CD14-positive monocyte (primary cell): ENCODE measurements around the gene ADCY7. TPM values are rescaled to one million over a fixed set of nuclear protein-coding genes. Genes with fewer than 3 reads are reported as not detected.

ENCODE experiments used
- DNase-seq, 3 donors: peaks; one replicate each; pipeline ENCODE4 v3.0.0-alpha.2; 2011 to 2022
- H2AFZ ChIP-seq: 2 replicates; pipeline ENCODE4 v1.6.0; 2012; ENCODE audit warnings: mild to moderate bottlenecking, low read depth, low read length, inconsistent platforms; ENCODE audit not compliant: insufficient read depth, poor library complexity, severe bottlenecking
- H3K27ac ChIP-seq, 2 donors: 1 replicate in 1 of 2; 2 replicates in 1 of 2; pipeline ENCODE4 v1.5.1; 2012 to 2013; ENCODE audit warnings: low read length in 2 of 2, control low read depth in 1 of 2, inconsistent platforms in 1 of 2, low read depth in 1 of 2, mild to moderate bottlenecking in 1 of 2
- H3K27me3 ChIP-seq, 2 donors: one replicate each; pipeline versions ENCODE4 v1.6.0 to v1.6.1; 2011 to 2013; ENCODE audit warnings: low read length in 2 of 2; ENCODE audit not compliant: control insufficient read depth in 2 of 2, insufficient read depth in 2 of 2
- H3K36me3 ChIP-seq, 2 donors: replicated peaks in 1 of 2; 1 replicate in 1 of 2; 2 replicates in 1 of 2; pipeline versions ENCODE4 v1.5.1 to v1.6.1; 2012 to 2013; ENCODE audit warnings: low read length in 2 of 2, control low read depth in 1 of 2, inconsistent platforms in 1 of 2, mild to moderate bottlenecking in 1 of 2; ENCODE audit not compliant: insufficient read depth in 2 of 2, control insufficient read depth in 1 of 2
- H3K4me1 ChIP-seq, 2 donors: 1 replicate in 1 of 2; 2 replicates in 1 of 2; pipeline versions ENCODE4 v1.5.1 to v1.6.1; 2012 to 2013; ENCODE audit warnings: low read length in 2 of 2, control low read depth in 1 of 2, inconsistent platforms in 1 of 2, mild to moderate bottlenecking in 1 of 2, moderate library complexity in 1 of 2; ENCODE audit not compliant: insufficient read depth in 2 of 2, control insufficient read depth in 1 of 2
- H3K4me2 ChIP-seq: replicated peaks from 2 replicates; pipeline ENCODE3; 2012; ENCODE audit warnings: low read length, moderate library complexity, mild to moderate bottlenecking; ENCODE audit not compliant: poor library complexity, severe bottlenecking; ENCODE audit errors: extremely low read depth
- H3K4me3 ChIP-seq, 3 experiments: fragments of 200-600 bp in 1 of 3; sonication (generic) in 1 of 3; replicated peaks in 1 of 3; 1 replicate in 2 of 3; 2 replicates in 1 of 3; pipeline ENCODE4 v1.5.1; 2011 to 2013; ENCODE audit warnings: low read length in 3 of 3, mild to moderate bottlenecking in 3 of 3, control low read depth in 2 of 3, low read depth in 2 of 3, inconsistent platforms in 1 of 3, moderate library complexity in 1 of 3
- H3K79me2 ChIP-seq: 2 replicates; pipeline ENCODE4 v1.6.0; 2012; ENCODE audit warnings: mild to moderate bottlenecking, control low read depth, inconsistent platforms, low read length, moderate library complexity; ENCODE audit not compliant: insufficient read depth
- H3K9ac ChIP-seq: 2 replicates; pipeline ENCODE4 v1.6.0; 2017; ENCODE audit warnings: low read length, mild to moderate bottlenecking; ENCODE audit not compliant: insufficient read depth, poor library complexity, severe bottlenecking
- H3K9me3 ChIP-seq, 2 donors: replicated peaks in 1 of 2; 1 replicate in 1 of 2; 2 replicates in 1 of 2; pipeline versions ENCODE4 v1.5.1 to v1.6.1; 2012 to 2013; ENCODE audit warnings: low read length in 2 of 2, control low read depth in 1 of 2; ENCODE audit not compliant: control insufficient read depth in 1 of 2, insufficient read depth in 1 of 2
- H4K20me1 ChIP-seq: 2 replicates; pipeline ENCODE4 v1.6.0; 2012; ENCODE audit warnings: mild to moderate bottlenecking, low read length, control low read depth, moderate library complexity; ENCODE audit not compliant: insufficient read depth
- H3K27ac Mint-ChIP-seq, 7 donors: one replicate each; pipeline ENCODE4 v1.8.0; 2020; ENCODE audit warnings: mild to moderate bottlenecking in 7 of 7, mixed read lengths in 7 of 7, moderate library complexity in 6 of 7, inconsistent platforms in 2 of 7
- H3K27me3 Mint-ChIP-seq, 3 donors: one replicate each; pipeline ENCODE4 v1.8.0; 2021 to 2022; ENCODE audit warnings: low read depth in 3 of 3, mild to moderate bottlenecking in 3 of 3, mixed read lengths in 3 of 3, moderate library complexity in 3 of 3, inconsistent platforms in 1 of 3
- H3K36me3 Mint-ChIP-seq, 2 donors: one replicate each; pipeline ENCODE4 v1.8.0; 2020; ENCODE audit warnings: mixed read lengths in 2 of 2, inconsistent platforms in 1 of 2, mild to moderate bottlenecking in 1 of 2
- H3K4me1 Mint-ChIP-seq: one replicate; pipeline ENCODE4 v1.8.0; 2020; ENCODE audit warnings: mild to moderate bottlenecking, mixed read lengths
- H3K4me3 Mint-ChIP-seq, 2 donors: one replicate each; pipeline ENCODE4 v1.8.0; 2020; ENCODE audit warnings: mild to moderate bottlenecking in 2 of 2, mixed read lengths in 2 of 2, moderate library complexity in 1 of 2
- H3K9me3 Mint-ChIP-seq, 7 donors: one replicate each; pipeline ENCODE4 v1.8.0; 2020 to 2022; ENCODE audit warnings: mixed read lengths in 7 of 7, mild to moderate bottlenecking in 6 of 7, moderate library complexity in 6 of 7, inconsistent platforms in 2 of 7
- WGBS: methylation state at CpG from one replicate; pipeline ENCODE4 v1.1.5; 2013; ENCODE audit warnings: missing lambda C conversion rate; ENCODE audit not compliant: insufficient coverage; 5-methylcytosine and 5-hydroxymethylcytosine counted together
- intact Hi-C, 2 donors: fragments of 100-400 bp; cut with micrococcal nuclease; formaldehyde crosslinking; loops; one replicate each; pipeline versions ENCODE4 v1.15.0 to v1.15.1; 2023
- polyA plus RNA-seq, 3 donors: library from polyadenylated mRNA; depleted of rRNA in 1 of 3; unstranded in 2 of 3; stranded (reverse) in 1 of 3; fragments of 300-500 nt in 2 of 3; fragments of >200 nt in 1 of 3; fragmentation: Illumina TruSeq in 2 of 3; gene quantifications; 1 replicate in 2 of 3; 2 replicates in 1 of 3; pipeline ENCODE4 v1.2.3, GENCODE V29; 2012 to 2021
- TF ChIP-seq, protein P1 (sequence below): fragments of 200-600 bp; IDR thresholded peaks from one replicate; pipeline ENCODE4 v1.8.0; 2022; ENCODE audit warnings: antibody characterized with exemption, mild to moderate bottlenecking

ADCY7 gene
- polyA plus RNA-seq, 3 donors, result 53.1 to 230 (median 91.5) TPM

DNA sequence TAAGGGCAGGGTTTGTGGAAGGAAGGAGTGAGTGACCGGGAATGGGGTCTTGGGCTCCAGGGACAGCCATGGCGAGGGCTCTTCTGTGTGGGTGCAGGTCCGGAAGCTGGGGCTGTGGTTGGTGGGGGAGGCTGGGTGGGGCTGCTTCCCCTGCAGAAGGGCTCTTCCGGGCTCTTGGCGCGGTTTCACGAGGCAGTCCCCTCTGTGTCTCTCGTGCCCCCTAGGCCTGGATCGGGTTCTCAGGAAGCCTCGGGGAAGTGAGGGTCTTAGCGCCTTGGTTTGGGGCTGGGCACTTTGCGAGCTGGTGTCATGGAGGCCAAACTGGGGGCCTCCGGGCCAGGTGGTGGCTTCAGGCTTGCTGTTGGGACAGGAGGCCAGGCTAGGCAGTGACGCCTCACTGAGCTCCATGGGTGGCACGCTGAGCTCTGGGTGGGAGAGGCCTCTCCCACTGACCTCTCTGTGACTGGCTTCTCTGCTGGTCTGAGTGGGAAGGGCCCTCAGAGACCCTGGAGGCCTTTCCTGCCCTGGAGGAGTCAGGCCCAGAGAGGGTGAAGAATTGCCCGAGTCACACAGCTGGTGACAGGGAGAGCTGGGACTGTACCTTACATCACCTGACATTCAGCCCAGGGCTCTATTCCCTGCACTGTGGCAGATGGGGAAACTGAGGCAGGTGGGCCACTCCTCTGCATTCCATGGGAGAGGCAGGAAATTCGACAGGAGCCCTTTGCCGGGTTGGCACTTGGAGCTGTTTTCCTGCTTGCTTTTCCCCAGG, 8.2 kb downstream of the ADCY7 start:
- peaks cover 99% of the 10 kb centered on the region for H3K79me2 ChIP-seq
- no peaks in the 10 kb centered on the region for H3K27me3 ChIP-seq
- intact Hi-C loops, result loop anchor here (5.0 to 10.0 kb wide), 3 partner anchors 180 to 468 kb away; partner anchors contain the start of genes CYLD (in 1 of the 2) and NOD2 (in 1 of the 2)
- 2% methylated on average over 16 of the region's 18 CpGs for WGBS
- H3K9me3 ChIP-seq, result no peaks in the 10 kb centered on the region
- peaks cover 95% of the 10 kb centered on the region in 2 donors for H3K4me1 ChIP-seq
- Mint-ChIP-seq H3K4me3 (peak overlapping the region; percentile 99 to 100), H3K27me3 (no peaks in the 10 kb centered on the region), H3K9me3 (peaks cover 0 to 4% (median 0%) of the 10 kb centered on the region in 7 donors), H3K4me1 (peaks cover 91% of the 10 kb centered on the region), H3K36me3 (peaks cover 12 to 37% of the 10 kb centered on the region in 2 donors), H3K27ac (peak overlapping the region; percentile 98 to 100 (median 100))
- peak overlapping the region; percentile 86 for H3K9ac ChIP-seq
- DNase-seq, result peak in 2 of 3 donors; percentile 33 to 37
- H2AFZ ChIP-seq, result no peak overlapping the region
- peak overlapping the region; percentile 97 for H3K4me2 ChIP-seq
- H4K20me1 ChIP-seq, result peaks cover 6% of the 10 kb centered on the region
- TF ChIP-seq, protein P1, sequence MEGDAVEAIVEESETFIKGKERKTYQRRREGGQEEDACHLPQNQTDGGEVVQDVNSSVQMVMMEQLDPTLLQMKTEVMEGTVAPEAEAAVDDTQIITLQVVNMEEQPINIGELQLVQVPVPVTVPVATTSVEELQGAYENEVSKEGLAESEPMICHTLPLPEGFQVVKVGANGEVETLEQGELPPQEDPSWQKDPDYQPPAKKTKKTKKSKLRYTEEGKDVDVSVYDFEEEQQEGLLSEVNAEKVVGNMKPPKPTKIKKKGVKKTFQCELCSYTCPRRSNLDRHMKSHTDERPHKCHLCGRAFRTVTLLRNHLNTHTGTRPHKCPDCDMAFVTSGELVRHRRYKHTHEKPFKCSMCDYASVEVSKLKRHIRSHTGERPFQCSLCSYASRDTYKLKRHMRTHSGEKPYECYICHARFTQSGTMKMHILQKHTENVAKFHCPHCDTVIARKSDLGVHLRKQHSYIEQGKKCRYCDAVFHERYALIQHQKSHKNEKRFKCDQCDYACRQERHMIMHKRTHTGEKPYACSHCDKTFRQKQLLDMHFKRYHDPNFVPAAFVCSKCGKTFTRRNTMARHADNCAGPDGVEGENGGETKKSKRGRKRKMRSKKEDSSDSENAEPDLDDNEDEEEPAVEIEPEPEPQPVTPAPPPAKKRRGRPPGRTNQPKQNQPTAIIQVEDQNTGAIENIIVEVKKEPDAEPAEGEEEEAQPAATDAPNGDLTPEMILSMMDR, result no peak
- peak overlapping the region; percentile 93 to 97 for H3K27ac ChIP-seq
- H3K36me3 ChIP-seq, result no peaks in the 10 kb centered on the region
- peak overlapping the region; percentile 67 to 86 (median 68) for H3K4me3 ChIP-seq

DNA sequence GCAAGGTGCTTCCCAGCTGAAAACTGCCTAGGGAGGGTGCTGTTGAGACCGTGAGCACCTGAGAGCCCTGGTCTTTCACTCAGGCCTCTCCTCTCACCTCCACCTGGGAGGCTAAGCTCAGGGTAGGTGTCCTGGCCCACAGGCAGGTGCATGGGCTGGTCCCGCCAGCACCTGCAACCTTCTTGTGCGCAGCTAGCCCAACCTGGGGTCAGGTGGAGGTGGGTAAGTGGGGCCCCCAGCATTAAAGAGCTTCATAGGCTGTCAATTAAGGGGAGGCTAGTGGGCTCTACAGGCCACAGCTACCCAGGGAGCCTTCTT, 8.7 kb downstream of the ADCY7 start:
- Histone ChIP-seq H3K27me3 (no peaks in the 10 kb centered on the region), H2AFZ (no peak overlapping the region), H3K4me1 (peaks cover 95% of the 10 kb centered on the region in 2 donors), H3K9ac (peak overlapping the region; percentile 86), H3K36me3 (no peaks in the 10 kb centered on the region), H4K20me1 (peaks cover 8% of the 10 kb centered on the region), H3K9me3 (no peaks in the 10 kb centered on the region), H3K79me2 (peaks cover 99% of the 10 kb centered on the region), H3K4me3 (peak overlapping the region; percentile 67 to 86 (median 68)), H3K4me2 (peak overlapping the region; percentile 97), H3K27ac (peak overlapping the region; percentile 93 to 97)
- Mint-ChIP-seq H3K4me1 (peaks cover 91% of the 10 kb centered on the region), H3K4me3 (peak overlapping the region; percentile 99 to 100), H3K9me3 (peaks cover 0 to 4% (median 0%) of the 10 kb centered on the region in 7 donors), H3K27ac (peak overlapping the region; percentile 98 to 100 (median 100)), H3K27me3 (no peaks in the 10 kb centered on the region), H3K36me3 (peaks cover 12 to 38% of the 10 kb centered on the region in 2 donors)
- intact Hi-C loops, result loop anchor here (5.0 to 10.0 kb wide), 3 partner anchors 180 to 467 kb away; partner anchors contain the start of genes CYLD (in 1 of the 2) and NOD2 (in 1 of the 2)
- TF ChIP-seq, protein P1, result no peak
- WGBS, result 100% methylated on average over 1 of the region's 3 CpGs
- no peak for DNase-seq
